Activated CD4-positive, alpha-beta T cell treated with anti-CD3 and anti-CD28 coated beads, Interleukin-2, Interleukin-4, amounts not matched to agents 100 ng/mL and 50 ng/mL, durations not matched to agents 16 hours and 8 hours (primary cell): ENCODE measurements around the gene SARNP.
A peak's percentile ranks its signal among the peaks of the same experiment; 100 is the strongest.
"Not testable (repeated sequence)": the region's sequence is repeated elsewhere in the genome, so short reads cannot be mapped to it uniquely, and the experiment has no call there.

ENCODE experiments used
- DNase-seq: peaks from one replicate; pipeline ENCODE4 v3.0.0-alpha.2; 2020; ENCODE audit warnings: low spot score

Gene SARNP

GRCh38 chr12:55795950-55796349, 21.6 kb downstream of the SARNP start:
- DNase-seq = no peak

GRCh38 chr12:55789893-55790292, 27.6 kb downstream of the SARNP start:
- no peak for DNase-seq

GRCh38 chr12:55789171-55789570, 28.4 kb downstream of the SARNP start:
- DNase-seq = no peak

GRCh38 chr12:55788546-55788945, 29.0 kb downstream of the SARNP start:
- DNase-seq = no peak

- DNase-seq = peak; percentile 3
These were observed 36.8 kb downstream of the SARNP start for GRCh38 chr12:55780685-55781084.

GRCh38 chr12:55777856-55778255, 39.7 kb downstream of the SARNP start:
- no peak for DNase-seq

GRCh38 chr12:55771736-55772135, 45.8 kb downstream of the SARNP start:
- no peak for DNase-seq

GRCh38 chr12:55767156-55767555, 50.4 kb downstream of the SARNP start:
- DNase-seq = no peak

- no peak for DNase-seq
These were observed 51.7 kb downstream of the SARNP start for GRCh38 chr12:55765736-55766290.

- no peak for DNase-seq
These were observed 54.9 kb downstream of the SARNP start for GRCh38 chr12:55762646-55763045.

GRCh38 chr12:55760663-55761062, 56.9 kb downstream of the SARNP start:
- DNase-seq = peak; percentile 72

- not testable (repeated sequence) for DNase-seq
These were observed 58.9 kb downstream of the SARNP start for GRCh38 chr12:55758575-55758974.

- no peak for DNase-seq
These were observed 59.8 kb downstream of the SARNP start for GRCh38 chr12:55757701-55758100.

GRCh38 chr12:55755246-55755645, 62.3 kb downstream of the SARNP start:
- no peak for DNase-seq

- no peak for DNase-seq
These were observed 69.1 kb downstream of the SARNP start for GRCh38 chr12:55748230-55748993.

- DNase-seq = no peak
These were observed 70.7 kb downstream of the SARNP start for GRCh38 chr12:55746913-55747231.

- DNase-seq = no peak
These were observed 71.2 kb downstream of the SARNP start for GRCh38 chr12:55746174-55746912.

- no peak for DNase-seq
These were observed 72.0 kb downstream of the SARNP start for GRCh38 chr12:55745361-55746173.

GRCh38 chr12:55744340-55745030, 73.0 kb downstream of the SARNP start:
- no peak for DNase-seq

- peak; percentile 42 for DNase-seq
These were observed 73.9 kb downstream of the SARNP start for GRCh38 chr12:55743406-55744339.
